HG02623 (cell line): ENCODE data around the gene PTPMT1.

ENCODE experiments used
- ATAC-seq: cut with Tn5 transposase; IDR thresholded peaks from one replicate; pipeline ENCODE4 v1.9.1; 2021; ENCODE audit warnings: moderate library complexity; ENCODE audit not compliant: unreplicated experiment

PTPMT1 gene

DNA sequence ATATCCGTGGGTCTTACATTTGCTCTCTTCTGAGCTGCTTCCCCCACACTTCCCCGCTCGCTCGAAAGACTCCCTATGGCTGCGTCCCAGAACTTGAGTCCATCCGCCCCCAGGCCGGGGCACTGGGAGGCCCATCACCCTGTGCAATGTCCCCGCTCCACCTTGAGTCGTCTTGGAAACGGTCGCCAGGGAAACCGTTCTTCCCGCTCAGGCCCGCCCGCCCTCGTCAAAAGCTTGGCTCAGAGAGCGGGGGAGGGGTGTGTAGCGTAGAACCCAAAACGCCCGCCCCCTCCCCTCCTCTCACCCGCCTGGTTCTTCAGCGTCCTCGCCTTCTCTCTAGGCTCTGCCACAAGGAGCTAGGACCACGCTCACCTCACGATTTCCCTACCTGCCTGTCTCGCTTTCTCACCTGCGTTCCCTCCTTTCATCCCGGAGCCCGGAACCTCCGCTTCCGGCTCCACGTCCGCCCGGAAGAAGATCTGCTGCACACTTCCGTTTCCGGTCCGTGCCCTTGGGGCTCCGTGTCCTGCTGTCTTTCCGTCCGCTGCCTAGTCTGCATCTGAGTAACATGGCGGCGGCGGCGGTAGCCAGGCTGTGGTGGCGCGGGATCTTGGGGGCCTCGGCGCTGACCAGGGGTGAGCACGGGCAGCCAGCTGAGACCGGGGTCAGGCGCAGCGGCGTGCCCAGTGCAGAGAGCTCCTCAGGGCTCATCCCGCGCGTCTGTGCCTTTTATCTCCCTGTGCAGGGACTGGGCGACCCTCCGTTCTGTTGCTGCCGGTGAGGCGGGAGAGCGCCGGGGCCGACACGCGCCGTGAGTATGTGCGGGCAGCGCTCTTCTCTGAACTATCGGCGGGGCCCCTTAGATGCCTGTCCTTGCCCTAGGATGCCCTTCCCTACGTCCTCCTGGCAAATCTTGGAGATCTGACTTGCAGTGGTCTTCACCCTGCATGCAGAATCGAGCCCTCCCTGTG, 13.4 kb downstream of the PTPMT1 start, which contains the start of the genes KBTBD4 and NDUFS3:
Gene KBTBD4, minus strand, starts transcription at position 447 of the 971 bp plus-strand sequence. Its CDS starts 19 bp downstream, at position 428.
Gene NDUFS3, plus strand, starts transcription at position 551 of the 971 bp plus-strand sequence. Its CDS starts 18 bp downstream, at position 569.
- peak; percentile 90 for ATAC-seq

GRCh38 chr11:47583844-47584243, 18.4 kb downstream of the PTPMT1 start:
- no peak for ATAC-seq

DNA sequence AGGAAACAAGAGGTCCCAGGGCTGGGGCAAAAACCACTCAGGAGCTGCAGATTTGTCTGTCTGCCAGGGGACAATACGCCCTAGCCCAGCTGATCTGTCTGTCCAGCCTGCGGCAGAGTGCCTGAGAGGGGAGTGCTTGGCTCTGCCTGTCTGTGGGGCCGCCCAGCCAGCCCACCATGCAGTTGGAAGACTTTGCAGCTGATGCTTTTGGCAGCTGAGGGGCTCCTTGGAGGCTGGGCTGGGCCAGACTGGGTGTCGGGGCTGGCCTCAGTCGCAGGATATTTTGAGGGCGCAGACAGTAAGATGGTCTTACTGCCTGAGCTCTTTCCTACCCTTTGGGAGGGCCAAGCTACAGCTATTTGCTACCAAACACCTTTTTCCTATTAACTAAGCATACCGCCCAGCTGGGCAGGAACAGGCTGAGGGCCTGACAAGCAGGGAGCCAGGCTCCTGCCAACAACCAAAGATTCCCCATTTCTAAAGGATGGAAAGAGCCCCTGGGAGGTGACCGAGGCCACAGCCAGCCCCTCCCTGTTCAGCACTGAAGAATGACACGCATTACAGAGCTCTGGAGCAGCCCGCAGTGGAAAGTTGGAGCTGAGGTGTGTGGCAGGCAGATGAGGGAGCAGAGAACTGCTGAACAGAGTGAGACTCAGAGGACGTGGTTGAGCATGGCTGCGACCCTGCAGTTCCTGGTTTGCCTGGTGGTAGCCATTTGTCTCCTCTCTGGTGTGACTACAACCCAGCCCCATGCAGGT, 20.9 kb downstream of the PTPMT1 start, which contains the start of gene FAM180B:
Gene FAM180B, plus strand, starts transcription at position 581 of the 758 bp plus-strand sequence. Its CDS starts 91 bp downstream, at position 672.
- no peak for ATAC-seq

DNA sequence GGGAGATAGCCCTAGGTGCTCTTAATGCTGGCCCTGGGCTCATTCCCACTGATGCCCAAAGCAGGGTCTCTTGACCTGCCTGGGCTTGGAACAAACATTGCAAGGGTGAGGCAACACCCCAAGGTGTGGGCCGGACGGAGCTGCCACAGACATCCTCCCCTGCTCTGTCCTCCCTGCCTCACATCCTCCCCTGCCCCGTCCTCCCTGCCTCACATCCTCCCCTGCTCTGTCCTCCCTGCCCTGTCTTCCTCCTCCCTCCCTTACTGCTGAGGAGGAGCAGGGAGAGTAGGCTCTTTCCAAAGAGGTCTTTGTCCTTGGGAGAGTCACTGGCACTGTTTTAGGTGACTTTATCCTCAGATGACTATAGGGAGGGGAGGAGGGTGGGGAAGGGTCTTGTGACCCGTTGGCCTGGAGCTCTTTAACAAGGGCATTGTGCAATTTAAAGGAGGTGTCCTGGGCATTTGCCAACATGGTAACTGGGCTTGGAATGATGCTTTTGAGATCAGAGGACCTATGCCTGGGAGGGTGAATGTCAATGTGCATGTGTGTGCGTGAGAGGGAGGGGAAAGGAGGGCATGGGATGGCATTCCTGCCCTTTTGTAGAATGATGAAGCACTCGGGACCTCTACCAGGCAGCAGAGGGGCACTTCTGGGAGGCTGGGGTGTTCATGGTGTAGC, 21.8 kb downstream of the PTPMT1 start:
- ATAC-seq, result no peak

DNA sequence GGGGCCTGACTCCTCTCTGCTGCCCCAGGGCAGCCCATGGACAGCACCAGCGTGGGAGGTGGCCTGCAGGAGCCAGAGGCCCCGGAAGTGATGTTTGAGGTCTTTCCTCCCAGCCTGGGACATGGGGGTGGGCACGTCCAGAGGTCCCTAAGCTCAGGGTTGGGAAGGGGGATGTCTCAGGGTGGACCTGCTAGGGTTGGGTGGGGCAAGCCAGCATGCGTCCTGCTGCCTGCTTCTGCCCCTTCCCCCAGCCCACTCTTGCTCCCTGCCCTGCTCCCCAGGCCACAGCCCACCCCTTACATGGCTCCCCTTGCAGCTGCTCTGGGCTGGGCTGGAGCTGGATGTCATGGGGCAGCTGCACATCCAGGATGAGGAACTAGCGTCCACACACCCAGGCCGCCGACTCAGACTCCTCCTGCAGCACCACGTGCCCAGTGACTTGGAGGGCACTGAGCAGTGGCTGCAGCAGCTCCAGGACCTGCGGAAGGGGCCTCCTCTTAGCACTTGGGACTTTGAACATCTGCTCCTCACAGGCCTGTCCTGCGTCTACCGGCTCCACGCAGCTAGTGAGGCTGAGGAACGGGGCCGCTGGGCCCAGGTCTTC, 22.4 kb downstream of the PTPMT1 start:
- no peak for ATAC-seq

- ATAC-seq, result no peak
Observed at GRCh38 chr11:47589118-47589517, 23.7 kb downstream of the PTPMT1 start.

DNA sequence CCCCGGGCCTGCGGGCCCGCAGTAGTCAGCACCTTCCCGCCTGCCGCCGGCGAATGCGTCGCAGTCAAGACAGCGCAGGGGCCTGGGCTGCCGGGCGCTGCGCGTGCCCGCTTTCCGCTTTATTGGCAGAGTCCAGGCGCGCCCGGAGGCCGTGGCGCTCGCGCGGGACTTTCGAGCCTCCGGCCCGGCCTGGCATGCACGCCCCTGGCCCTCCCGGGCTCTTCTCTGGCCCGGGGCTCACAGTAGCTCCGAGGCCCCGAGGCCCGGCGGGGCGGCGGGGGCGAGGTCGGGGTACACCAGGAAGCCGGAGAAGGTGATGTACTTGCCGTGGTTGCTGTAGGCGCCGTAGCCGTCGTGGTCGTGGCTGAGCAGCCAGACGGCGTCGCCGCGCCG, 24.2 kb downstream of the PTPMT1 start:
- ATAC-seq, result no peak

- ATAC-seq, result no peak
Observed at GRCh38 chr11:47589977-47590861, 24.8 kb downstream of the PTPMT1 start.

DNA sequence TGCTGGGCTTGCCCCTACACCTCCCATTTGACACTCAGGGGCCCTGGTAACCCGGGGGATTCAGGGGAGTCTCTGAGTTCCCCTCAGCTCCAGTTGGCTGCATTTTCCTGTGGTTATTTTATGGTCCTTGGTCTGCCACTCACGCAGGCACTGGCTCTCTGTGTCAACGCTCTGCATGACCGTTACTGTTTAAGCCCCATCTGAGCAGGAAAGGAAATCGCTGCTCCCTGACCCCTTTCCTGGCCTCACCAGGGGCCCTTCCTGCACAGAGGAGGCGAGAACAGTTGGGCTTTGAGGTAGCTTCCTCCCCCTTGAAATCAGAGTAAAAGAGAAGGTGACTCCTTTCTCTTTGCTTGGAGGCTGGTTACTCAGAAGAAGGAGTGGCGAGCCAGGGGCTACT, 26.4 kb downstream of the PTPMT1 start:
- ATAC-seq, result no peak

DNA sequence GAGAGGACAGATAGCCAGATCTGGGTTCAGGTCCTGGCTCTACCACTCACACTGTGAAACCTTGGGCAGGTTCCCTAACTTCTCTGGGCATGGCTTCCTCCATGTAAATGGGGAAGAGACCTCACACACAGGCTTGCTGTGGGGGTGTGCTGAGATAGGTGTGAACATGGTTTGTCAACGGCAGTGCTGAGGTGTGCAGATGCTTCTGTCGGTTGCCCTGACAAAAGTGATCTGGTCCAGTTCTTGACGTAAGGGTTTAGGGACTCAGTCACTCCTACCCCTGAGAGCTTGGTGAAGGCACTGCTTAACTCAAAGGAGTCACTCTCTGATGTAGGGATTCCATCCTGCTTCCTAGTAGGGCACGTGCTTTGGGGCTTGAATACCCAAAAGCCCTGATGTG, 26.9 kb downstream of the PTPMT1 start:
- no peak for ATAC-seq

GRCh38 chr11:47592970-47593369, 27.6 kb downstream of the PTPMT1 start:
- no peak for ATAC-seq

- ATAC-seq, result no peak
Observed at GRCh38 chr11:47593492-47593933, 28.1 kb downstream of the PTPMT1 start.

- ATAC-seq, result no peak
Observed at GRCh38 chr11:47593934-47594855, 28.8 kb downstream of the PTPMT1 start, which contains the start of gene C1QTNF4. Gene C1QTNF4 (minus strand): TSS chr11:47594411. CDS start chr11:47590810, 3,601 bp downstream.

DNA sequence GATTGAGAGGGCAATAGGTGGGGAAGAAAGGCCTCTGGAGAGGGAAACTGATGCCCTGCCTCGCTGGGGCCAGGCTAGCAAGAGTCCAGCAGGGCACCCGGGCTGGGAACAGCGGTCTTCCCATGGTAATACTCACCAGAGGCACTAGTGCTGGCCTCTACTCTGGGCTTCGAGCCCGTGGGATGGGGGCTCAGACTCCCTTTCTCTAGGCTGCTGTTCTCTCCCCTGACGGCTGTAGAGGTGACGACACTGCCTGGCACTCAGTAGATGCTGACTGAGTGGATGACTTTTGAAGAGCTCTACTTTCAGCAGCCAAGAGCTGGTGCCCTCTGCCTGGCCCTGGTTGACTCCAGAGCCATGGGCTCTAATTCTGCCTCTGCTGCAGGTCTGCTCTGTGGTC, 29.6 kb downstream of the PTPMT1 start:
- no peak for ATAC-seq

DNA sequence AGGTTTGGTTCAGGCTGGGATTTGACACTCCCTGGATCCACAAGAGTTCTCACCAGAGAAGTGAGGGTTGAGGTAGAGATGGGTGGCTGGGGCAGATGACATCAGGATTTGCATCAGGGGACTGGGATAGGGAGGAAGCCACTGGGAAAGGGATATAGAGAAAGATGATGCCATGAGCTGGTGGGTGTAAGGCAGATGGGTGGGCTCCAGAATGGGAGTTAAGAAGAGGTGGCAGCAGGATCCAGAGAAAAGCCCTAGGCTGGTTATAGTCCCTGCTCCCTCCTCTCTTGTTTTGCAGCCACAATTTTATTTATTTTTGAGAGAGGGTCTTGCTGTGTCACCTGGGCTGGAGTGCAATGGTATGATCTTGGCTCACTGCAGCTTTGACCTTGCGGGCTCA, 30.6 kb downstream of the PTPMT1 start:
- no peak for ATAC-seq

DNA sequence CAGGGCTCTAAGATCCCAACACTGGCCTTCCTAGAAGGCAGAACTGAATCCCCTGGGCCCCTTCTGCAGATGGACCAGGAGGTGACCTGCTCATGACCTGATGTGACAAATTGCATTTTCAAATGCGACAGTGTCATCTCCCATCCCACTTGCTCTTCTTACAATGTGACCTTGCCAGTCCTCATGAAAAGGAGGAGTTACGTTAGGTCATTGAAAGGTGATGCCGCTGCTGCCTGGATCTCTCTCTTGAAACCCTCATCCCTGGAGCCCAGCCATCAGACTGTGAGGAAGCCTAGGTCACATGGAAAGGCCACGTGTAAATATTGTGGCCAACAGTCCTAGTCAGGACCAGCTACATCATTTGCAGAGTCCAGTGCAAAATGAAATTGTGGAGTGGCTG, 34.5 kb downstream of the PTPMT1 start:
- no peak for ATAC-seq

DNA sequence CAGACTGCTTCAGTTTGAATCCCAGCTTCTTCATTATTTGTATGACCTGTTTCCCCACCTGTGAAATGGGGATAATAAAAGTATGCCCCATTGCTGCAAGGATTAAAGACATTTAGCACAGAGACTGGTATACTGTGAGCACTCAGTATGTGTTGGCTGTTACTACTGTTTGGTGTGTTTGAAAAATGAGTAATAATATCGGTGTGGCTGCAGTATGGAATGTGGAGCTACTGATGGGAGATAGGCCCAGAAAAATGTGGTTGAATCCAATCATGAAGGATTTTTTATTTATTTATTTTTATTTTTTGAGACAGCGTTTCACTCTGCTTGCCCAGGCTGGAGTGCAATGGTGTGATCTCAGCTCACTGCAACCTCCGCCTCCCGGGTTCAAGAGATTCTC, 37.9 kb downstream of the PTPMT1 start:
- ATAC-seq, result no peak

- ATAC-seq, result no peak
Observed at GRCh38 chr11:47605921-47606320, 40.5 kb downstream of the PTPMT1 start.
